Neural progenitor cell (in vitro differentiated cells): ENCODE measurements around the gene SULT1C3. TPM values are rescaled to one million over a fixed set of nuclear protein-coding genes. Genes with fewer than 3 reads are reported as not detected.

Source experiments
- DNase-seq: peaks from one replicate; pipeline ENCODE4 v3.0.0-alpha.2; 2016; ENCODE audit warnings: low spot score
- H2AFZ ChIP-seq: fragments of 200-600 bp; sonication (generic); replicated peaks from 2 replicates; pipeline ENCODE4 v1.6.1; 2016; ENCODE audit warnings: antibody characterized with exemption
- H3F3A ChIP-seq: fragments of 200-600 bp; sonication (generic); 2 replicates; pipeline ENCODE4 v1.6.1; 2016; ENCODE audit warnings: antibody characterized with exemption, low read depth
- H3K27ac ChIP-seq: fragments of 200-600 bp; sonication (generic); 2 replicates; pipeline ENCODE4 v1.5.1; 2016; ENCODE audit warnings: mild to moderate bottlenecking
- H3K27me3 ChIP-seq: fragments of 200-600 bp; sonication (generic); 2 replicates; pipeline ENCODE4 v1.6.1; 2016; ENCODE audit warnings: mild to moderate bottlenecking, moderate library complexity
- H3K36me3 ChIP-seq: fragments of 200-600 bp; sonication (generic); 2 replicates; pipeline ENCODE4 v1.5.1; 2016
- H3K4me1 ChIP-seq: fragments of 200-600 bp; sonication (generic); 2 replicates; pipeline ENCODE4 v1.6.1; 2016; ENCODE audit warnings: mixed run types
- H3K4me2 ChIP-seq: fragments of 200-600 bp; sonication (generic); 2 replicates; pipeline ENCODE4 v1.6.1; 2016
- H3K4me3 ChIP-seq: fragments of 200-600 bp; sonication (generic); 2 replicates; pipeline ENCODE4 v1.5.1; 2016
- H3K79me2 ChIP-seq: fragments of 200-600 bp; sonication (generic); 2 replicates; pipeline ENCODE4 v1.6.1; 2016; ENCODE audit warnings: low read depth
- H3K9ac ChIP-seq: fragments of 200-600 bp; sonication (generic); 2 replicates; pipeline ENCODE4 v1.6.1; 2016
- H3K9me3 ChIP-seq: fragments of 200-600 bp; sonication (generic); 2 replicates; pipeline ENCODE4 v1.5.1; 2016; ENCODE audit warnings: low read depth
- H4K20me1 ChIP-seq: fragments of 200-600 bp; sonication (generic); 2 replicates; pipeline ENCODE4 v1.6.1; 2016; ENCODE audit warnings: low read depth
- H3K27ac Mint-ChIP-seq: 3 replicates; pipeline ENCODE4 v1.8.0; 2021; ENCODE audit warnings: mixed read lengths
- H3K27me3 Mint-ChIP-seq: 2 replicates; pipeline ENCODE4 v1.8.0; 2022; ENCODE audit warnings: low read depth, mild to moderate bottlenecking, inconsistent platforms, moderate library complexity, mixed read lengths; ENCODE audit not compliant: insufficient read depth
- H3K36me3 Mint-ChIP-seq: 3 replicates; pipeline ENCODE4 v1.8.0; 2021; ENCODE audit warnings: mixed read lengths
- H3K4me1 Mint-ChIP-seq: 3 replicates; pipeline ENCODE4 v1.8.0; 2021; ENCODE audit warnings: mixed read lengths
- H3K4me3 Mint-ChIP-seq: 3 replicates; pipeline ENCODE4 v1.8.0; 2021; ENCODE audit warnings: mild to moderate bottlenecking, moderate library complexity, mixed read lengths
- H3K9me3 Mint-ChIP-seq: 3 replicates; pipeline ENCODE4 v1.8.0; 2020; ENCODE audit warnings: mixed read lengths
- CTCF ChIP-seq: fragments of 200-600 bp; sonication (generic); IDR thresholded peaks from 2 replicates; pipeline ENCODE4 v1.5.1; 2017; ENCODE audit warnings: antibody characterized with exemption, mild to moderate bottlenecking
- EZH2 ChIP-seq: fragments of 200-600 bp; sonication (generic); IDR thresholded peaks from 2 replicates; pipeline ENCODE4 v1.6.1; 2017; ENCODE audit warnings: antibody characterized with exemption, mild to moderate bottlenecking, moderate library complexity
- EZH2phosphoT487 ChIP-seq: fragments of 200-600 bp; sonication (generic); IDR thresholded peaks from 2 replicates; pipeline ENCODE4 v1.6.1; 2017; ENCODE audit warnings: antibody characterized with exemption
- total RNA-seq: library from RNA; depleted of rRNA; stranded (reverse); fragments of >200 nt; gene quantifications from 2 replicates; pipeline ENCODE4 v1.2.3, GENCODE V29; 2015; ENCODE audit warnings: low replicate concordance

The SULT1C3 gene
- total RNA-seq, 1 donor from 2014 or later: not detected

DNA sequence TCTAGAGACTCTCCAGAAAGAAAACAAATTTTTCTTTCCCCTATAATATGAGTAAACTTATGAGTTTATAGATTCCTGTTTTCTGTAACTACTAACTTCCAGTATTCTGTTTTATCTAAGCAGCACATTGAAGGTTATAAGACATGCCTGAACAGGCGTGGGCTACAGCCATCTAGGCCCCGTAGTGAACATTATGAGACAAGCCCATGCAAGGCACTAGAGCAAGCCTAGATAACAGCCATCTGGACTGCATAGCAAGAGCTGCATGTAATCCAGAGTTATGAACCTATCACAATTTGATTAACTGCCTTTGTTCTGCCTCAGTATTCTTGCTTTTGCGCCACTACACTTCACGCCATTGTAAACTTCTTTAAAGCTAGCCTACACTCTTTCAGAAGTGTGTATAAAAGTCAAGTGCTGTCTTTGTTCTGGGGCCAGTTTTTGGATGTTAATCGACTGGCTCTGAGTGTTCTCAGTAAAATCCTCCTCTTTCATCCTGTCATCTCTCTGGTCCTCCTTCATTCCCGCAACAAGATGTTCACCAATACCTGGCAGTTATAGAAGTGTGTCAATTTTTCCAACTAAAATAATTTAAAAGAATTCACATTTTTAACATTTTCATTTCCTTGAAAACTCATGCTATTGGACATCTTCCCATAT is 3.0 kb upstream of the SULT1C3 start:
- Histone ChIP-seq H3K4me2 (no peak overlapping the region), H3K4me1 (no peaks in the 10 kb centered on the region), H2AFZ (no peak overlapping the region), H4K20me1 (no peaks in the 10 kb centered on the region), H3K27me3 (no peaks in the 10 kb centered on the region), H3K9ac (no peak overlapping the region), H3K4me3 (no peak overlapping the region), H3F3A (no peaks in the 10 kb centered on the region), H3K36me3 (no peaks in the 10 kb centered on the region), H3K27ac (no peak overlapping the region), H3K79me2 (no peaks in the 10 kb centered on the region), H3K9me3 (peaks cover 8% of the 10 kb centered on the region)
- no peaks in the 10 kb centered on the region for H3K4me1 Mint-ChIP-seq
- TF ChIP-seq CTCF (no peak), EZH2phosphoT487 (no peak), EZH2 (no peak)
- no peak overlapping the region for H3K4me3 Mint-ChIP-seq
- no peak overlapping the region for H3K27ac Mint-ChIP-seq
- no peak for DNase-seq
- H3K36me3 Mint-ChIP-seq: no peaks in the 10 kb centered on the region
- H3K9me3 Mint-ChIP-seq: peaks cover 10% of the 10 kb centered on the region
- no peaks in the 10 kb centered on the region for H3K27me3 Mint-ChIP-seq

GRCh38 chr2:108240966-108241365 is 1.2 kb downstream of the SULT1C3 start:
- H3K9me3 Mint-ChIP-seq: peaks cover 15% of the 10 kb centered on the region
- no peak overlapping the region for H3K9ac ChIP-seq
- DNase-seq: no peak
- H3K4me1 Mint-ChIP-seq: no peaks in the 10 kb centered on the region
- H3K27ac Mint-ChIP-seq: no peak overlapping the region
- H3K36me3 ChIP-seq: no peaks in the 10 kb centered on the region
- TF ChIP-seq CTCF (no peak), EZH2phosphoT487 (no peak), EZH2 (no peak)
- peaks cover 8% of the 10 kb centered on the region for H3K9me3 ChIP-seq
- no peaks in the 10 kb centered on the region for H3K27me3 Mint-ChIP-seq
- H2AFZ ChIP-seq: no peak overlapping the region
- no peak overlapping the region for H3K4me2 ChIP-seq
- no peaks in the 10 kb centered on the region for H3K4me1 ChIP-seq
- H3K4me3 Mint-ChIP-seq: no peak overlapping the region
- no peaks in the 10 kb centered on the region for H3K27me3 ChIP-seq
- no peaks in the 10 kb centered on the region for H3K79me2 ChIP-seq
- no peak overlapping the region for H3K4me3 ChIP-seq
- no peaks in the 10 kb centered on the region for H3K36me3 Mint-ChIP-seq
- no peaks in the 10 kb centered on the region for H4K20me1 ChIP-seq
- no peaks in the 10 kb centered on the region for H3F3A ChIP-seq
- no peak overlapping the region for H3K27ac ChIP-seq

GRCh38 chr2:108243566-108243965 is 3.8 kb downstream of the SULT1C3 start:
- no peaks in the 10 kb centered on the region for H3K4me1 ChIP-seq
- no peak overlapping the region for H3K4me3 ChIP-seq
- Mint-ChIP-seq H3K36me3 (no peaks in the 10 kb centered on the region), H3K4me1 (no peaks in the 10 kb centered on the region), H3K9me3 (peaks cover 9% of the 10 kb centered on the region), H3K4me3 (no peak overlapping the region), H3K27me3 (no peaks in the 10 kb centered on the region), H3K27ac (no peak overlapping the region)
- no peaks in the 10 kb centered on the region for H3K36me3 ChIP-seq
- no peak for DNase-seq
- no peaks in the 10 kb centered on the region for H4K20me1 ChIP-seq
- no peaks in the 10 kb centered on the region for H3K27me3 ChIP-seq
- H3K27ac ChIP-seq: no peak overlapping the region
- TF ChIP-seq CTCF (no peak), EZH2phosphoT487 (no peak), EZH2 (no peak)
- no peaks in the 10 kb centered on the region for H3K9me3 ChIP-seq
- H3K79me2 ChIP-seq: no peaks in the 10 kb centered on the region
- H3F3A ChIP-seq: no peaks in the 10 kb centered on the region
- H2AFZ ChIP-seq: no peak overlapping the region
- no peak overlapping the region for H3K4me2 ChIP-seq
- no peak overlapping the region for H3K9ac ChIP-seq
